ENCODE results near the gene KLRC3.
"Not testable (repeated sequence)": the region's sequence is repeated elsewhere in the genome, so short reads cannot be mapped to it uniquely, and the experiment has no call there.

Gene KLRC3

DNA sequence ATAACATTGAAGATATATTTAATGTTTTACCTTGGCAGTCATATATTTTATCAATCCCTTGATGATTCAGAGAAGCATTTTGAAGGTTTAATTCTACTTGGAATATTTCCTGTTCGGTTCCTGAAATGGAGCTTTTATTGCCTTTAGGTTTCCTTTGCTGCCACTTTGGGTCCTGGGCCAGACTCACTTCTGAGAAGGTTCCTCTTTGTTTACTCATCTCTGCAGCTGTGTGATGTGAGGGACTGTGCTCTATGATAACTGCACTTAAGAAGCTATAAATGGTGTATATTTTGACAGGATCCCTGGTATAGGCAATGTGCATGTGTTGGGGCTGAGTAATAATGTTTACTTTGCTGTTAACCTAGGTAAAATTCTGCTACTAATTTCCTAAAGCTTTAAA is at the start of gene KLRC3:
KLRC3 (minus strand) TSS at position 262 of the 400 bp plus-strand sequence; CDS start at position 217, 45 bp downstream.
- not testable (repeated sequence) for DNase-seq (ENCODE audit: low read depth, low spot score)

GRCh38 chr12:10469701-10470100 is 49.3 kb upstream of the KLRC3 start:
- no peak for DNase-seq (ENCODE audit: low read depth, low spot score)

DNA sequence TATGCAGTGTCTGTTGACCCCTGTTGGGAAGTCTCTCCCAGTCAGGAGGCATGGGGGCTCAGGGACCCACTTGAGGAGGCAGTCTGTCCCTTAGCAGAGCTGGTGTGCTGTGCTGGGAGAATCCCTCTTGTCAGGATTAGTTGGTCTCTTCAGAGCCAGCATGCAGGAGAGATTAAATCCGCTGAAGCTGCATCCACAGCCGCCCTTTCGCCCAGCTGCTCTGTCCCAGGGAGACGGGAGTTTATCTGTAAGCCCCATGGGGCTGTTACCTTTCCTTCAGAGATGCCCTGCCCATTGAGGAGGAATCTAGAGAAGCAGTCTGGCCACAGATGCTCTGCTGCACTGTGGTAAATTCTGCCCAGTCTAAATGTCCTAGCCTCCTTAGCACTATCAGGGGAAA is 45.9 kb upstream of the KLRC3 start:
- no peak for DNase-seq (ENCODE audit: low read depth, low spot score)

GRCh38 chr12:10457760-10458159 is 37.4 kb upstream of the KLRC3 start:
- DNase-seq (ENCODE audit: low read depth, low spot score): no peak

DNA sequence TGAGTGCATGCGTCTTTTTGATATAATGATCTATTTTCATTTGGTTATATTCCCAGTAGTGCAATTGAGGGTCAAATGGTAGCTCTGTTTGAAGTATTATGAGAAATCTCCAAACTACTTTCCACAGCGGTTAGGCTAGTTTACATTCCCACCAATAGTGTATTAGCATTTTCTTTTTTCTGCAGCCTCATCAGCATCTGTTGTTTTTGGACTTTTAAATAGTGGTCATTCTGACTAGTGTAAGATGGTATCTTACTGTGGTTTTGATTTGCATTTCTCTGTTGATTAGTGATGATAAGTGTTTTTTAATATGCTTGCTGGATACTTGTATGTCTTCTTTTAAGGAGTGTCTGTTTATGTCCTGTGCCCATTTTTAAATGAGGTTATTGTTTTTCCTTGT is 36.5 kb upstream of the KLRC3 start:
- no peak for DNase-seq (ENCODE audit: low read depth, low spot score)

DNA sequence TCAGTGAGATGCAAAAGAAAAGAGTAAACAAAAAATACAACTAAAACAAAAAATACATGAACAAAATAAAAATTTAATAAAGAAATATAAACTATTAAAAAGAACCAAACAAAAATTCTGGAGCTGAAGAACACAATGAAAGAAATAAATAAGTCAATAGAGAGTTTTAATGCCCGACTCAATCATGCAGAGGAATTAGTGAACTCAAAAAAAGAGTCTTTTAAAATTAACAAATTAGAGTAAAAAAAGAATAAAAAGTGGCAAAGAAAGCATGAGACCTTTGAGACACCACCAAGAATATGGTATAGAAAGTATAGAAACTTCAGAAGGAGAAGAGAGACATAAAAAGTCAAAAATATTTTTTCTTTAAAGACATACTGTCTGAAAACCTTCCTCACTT is 35.4 kb upstream of the KLRC3 start:
- DNase-seq (ENCODE audit: low read depth, low spot score): no peak

DNA sequence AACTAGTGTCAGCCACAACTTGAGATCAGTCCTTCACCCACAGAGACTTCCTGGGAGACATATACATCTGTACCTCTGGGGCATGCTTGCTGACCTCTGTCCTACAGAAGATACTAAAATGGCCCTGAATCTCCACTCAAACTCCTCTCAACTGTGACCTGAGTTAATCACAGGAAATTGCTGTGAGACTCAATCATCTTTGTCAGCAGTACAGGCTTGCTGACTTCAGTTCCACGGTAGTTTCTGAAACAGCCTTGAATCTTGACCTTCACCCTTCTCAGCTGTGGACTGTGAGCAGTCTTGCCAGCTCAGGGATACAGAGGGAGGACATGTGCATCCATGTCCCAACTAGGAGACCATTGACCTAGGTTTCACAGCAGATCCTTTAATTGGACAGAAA is 34.1 kb upstream of the KLRC3 start:
- no peak for DNase-seq (ENCODE audit: low read depth, low spot score)

GRCh38 chr12:10453156-10453555 is 32.8 kb upstream of the KLRC3 start, which contains the start of gene KLRC1:
KLRC1 (minus strand) TSS chr12:10453377; CDS start chr12:10451156, 2,221 bp downstream.
- no peak for DNase-seq (ENCODE audit: low read depth, low spot score)

DNA sequence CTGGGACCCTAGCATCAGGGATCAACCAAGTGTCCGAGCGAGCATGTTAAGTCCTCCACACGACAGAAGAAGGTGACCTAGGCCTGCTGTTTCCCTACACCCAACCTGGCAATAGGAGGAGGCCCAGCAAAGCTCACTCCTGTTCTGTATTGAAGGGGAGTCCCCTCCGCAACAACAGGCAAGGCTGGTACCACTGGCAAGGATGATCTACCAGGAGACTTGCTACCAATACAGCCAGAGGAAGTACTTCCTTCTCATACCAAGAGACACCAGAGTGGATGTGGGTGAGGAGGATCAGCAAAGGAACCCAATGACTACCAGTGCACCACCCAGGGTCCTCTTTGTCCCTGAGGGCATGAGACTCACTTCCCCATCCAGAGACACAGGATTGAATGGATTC is 27.8 kb upstream of the KLRC3 start:
- no peak for DNase-seq (ENCODE audit: low read depth, low spot score)

DNA sequence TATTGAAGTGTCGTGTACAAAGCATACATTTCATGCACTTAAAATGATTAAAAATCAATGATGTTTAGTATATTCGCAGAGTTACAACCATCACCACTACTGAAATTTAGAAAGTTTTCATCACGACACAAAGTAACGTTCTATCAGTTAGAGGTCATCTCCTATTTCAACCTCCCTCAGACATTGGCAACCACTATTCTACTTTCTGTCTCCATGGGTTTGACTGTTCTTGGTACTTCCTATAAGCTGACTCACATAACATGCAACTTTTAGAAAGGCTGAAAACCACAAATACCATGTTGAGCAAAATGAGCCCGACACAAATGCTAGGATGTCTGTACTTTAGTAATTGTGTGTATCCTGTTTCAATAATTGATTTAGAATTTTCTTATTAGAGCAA is 25.7 kb upstream of the KLRC3 start:
- not testable (repeated sequence) for DNase-seq (ENCODE audit: low read depth, low spot score)

DNA sequence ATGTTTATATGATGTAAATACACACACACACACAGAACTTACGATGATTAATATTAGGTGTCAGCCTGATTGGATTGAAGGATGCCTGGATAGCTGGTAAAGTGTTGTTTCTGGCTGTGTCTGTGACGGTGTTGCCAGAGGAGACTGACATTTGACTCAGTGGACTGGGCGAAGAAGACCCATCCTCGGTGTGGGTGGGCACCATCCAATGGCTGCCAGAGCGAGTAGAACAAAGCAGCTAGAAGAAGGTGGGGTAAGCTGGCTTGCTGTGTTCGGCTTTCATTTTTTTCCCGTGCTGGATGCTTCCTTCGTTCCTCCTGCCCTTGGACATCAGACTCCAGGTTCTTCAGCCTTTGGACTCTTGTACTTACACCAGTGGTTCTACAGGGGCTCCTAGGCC is 20.7 kb upstream of the KLRC3 start:
- not testable (repeated sequence) for DNase-seq (ENCODE audit: low read depth, low spot score)

- DNase-seq (ENCODE audit: low read depth, low spot score): not testable (repeated sequence)
These were observed 19.3 kb upstream of the KLRC3 start for GRCh38 chr12:10439608-10440274.

GRCh38 chr12:10437601-10438000 is 17.2 kb upstream of the KLRC3 start:
- DNase-seq (ENCODE audit: low read depth, low spot score): not testable (repeated sequence)

- DNase-seq (ENCODE audit: low read depth, low spot score): not testable (repeated sequence)
These were observed 15.4 kb upstream of the KLRC3 start, which contains the start of gene KLRC2 for GRCh38 chr12:10435816-10436215. KLRC2 (minus strand) TSS chr12:10436010; CDS start chr12:10435986, 24 bp downstream.

DNA sequence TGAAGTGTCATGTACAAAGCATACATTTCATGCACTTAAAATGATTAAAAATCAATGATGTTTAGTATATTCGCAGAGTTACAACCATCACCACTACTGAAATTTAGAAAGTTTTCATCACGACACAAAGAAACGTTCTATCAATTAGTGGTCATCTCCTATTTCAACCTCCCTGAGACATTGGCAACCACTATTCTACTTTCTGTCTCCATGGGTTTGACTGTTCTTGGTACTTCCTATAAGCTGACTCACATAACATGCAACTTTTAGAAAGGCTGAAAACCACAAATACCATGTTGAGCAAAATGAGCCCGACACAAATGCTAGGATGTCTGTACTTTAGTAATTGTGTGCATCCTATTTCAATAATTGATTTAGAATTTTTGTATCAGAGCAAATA is 10.2 kb upstream of the KLRC3 start:
- not testable (repeated sequence) for DNase-seq (ENCODE audit: low read depth, low spot score)

- not testable (repeated sequence) for DNase-seq (ENCODE audit: low read depth, low spot score)
These were observed 5.5 kb upstream of the KLRC3 start for GRCh38 chr12:10425938-10426337.

- not testable (repeated sequence) for DNase-seq (ENCODE audit: low read depth, low spot score)
These were observed 4.0 kb upstream of the KLRC3 start for GRCh38 chr12:10424260-10424899.

- DNase-seq (ENCODE audit: low read depth, low spot score): not testable (repeated sequence)
These were observed 1.8 kb upstream of the KLRC3 start for GRCh38 chr12:10422159-10422558.

DNA sequence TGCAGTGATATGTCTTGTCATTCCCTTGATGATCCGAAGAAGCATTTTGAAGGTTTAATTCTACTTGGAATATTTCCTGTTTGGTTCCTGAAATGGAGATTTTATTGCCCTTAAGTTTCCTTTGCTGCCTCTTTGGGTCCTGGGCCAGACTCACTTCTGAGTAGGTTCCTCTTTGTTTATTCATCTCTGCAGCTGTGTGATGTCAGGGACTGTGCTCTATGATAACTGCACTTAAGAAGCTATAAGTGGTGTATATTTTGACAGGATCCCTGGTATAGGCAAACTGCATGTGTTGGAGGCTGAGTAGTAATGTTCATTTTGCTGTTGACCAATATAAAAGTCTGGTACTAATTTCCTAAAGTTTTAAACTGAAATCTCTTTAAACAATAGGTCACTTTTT is 11.0 kb downstream of the KLRC3 start, which contains the start of gene KLRC4:
KLRC4 (minus strand) TSS at position 366 of the 400 bp plus-strand sequence; CDS start at position 184, 182 bp downstream.
- no peak for DNase-seq (ENCODE audit: low read depth, low spot score)

GRCh38 chr12:10408842-10409241 is 11.6 kb downstream of the KLRC3 start:
- DNase-seq (ENCODE audit: low read depth, low spot score): no peak

DNA sequence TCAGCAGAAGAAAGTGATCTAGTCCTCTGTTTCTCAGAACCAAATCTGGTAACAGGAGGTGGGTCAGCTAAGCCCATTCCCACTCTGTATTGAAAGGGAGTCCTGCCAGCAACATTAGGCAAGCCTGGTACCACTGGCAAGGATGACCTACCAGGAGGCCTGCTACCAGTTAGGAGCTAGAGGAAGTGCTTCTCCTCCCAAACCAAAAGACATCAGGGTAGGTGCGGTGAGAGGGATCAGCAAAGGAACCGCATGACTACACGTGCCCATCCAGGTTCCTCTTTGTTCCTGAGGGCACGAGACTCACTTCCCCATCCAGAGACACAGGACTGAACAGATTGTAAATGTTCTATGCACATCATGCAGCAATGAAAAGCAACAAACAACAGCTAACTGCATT is 13.7 kb downstream of the KLRC3 start:
- no peak for DNase-seq (ENCODE audit: low read depth, low spot score)

DNA sequence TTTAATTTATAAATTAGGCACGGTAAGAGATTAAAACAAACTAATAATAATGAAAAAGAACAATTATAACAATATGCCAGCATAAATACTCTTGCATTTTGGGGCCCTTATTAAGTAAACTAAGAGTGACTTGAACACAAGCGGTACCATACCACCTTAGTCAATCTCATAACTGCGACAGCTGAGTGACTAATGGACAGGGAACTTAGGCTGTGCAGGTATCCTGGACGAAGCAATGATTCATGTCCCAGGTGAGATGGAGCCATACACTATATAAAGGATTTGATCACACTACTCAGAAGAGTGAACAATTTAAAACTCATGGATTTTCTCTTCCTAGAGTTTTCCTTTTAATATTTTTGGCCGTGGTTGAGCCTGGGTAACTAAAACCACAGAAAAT is 15.1 kb downstream of the KLRC3 start:
- DNase-seq (ENCODE audit: low read depth, low spot score): no peak

- no peak for DNase-seq (ENCODE audit: low read depth, low spot score)
These were observed 15.6 kb downstream of the KLRC3 start for GRCh38 chr12:10404798-10405197.

Data from astrocyte of the hippocampus (primary cell).